ENCODE measurements around the gene GBP7.

GBP7 gene

GRCh38 chr1:89125913-89126580 is 49.8 kb downstream of the GBP7 start, which contains the start of gene GBP2:
TSS of gene GBP2 (minus strand) at chr1:89126114. CDS start at chr1:89121966, 4,148 bp downstream.
- Histone ChIP-seq H3K9ac (ENCODE audit: low read length) (no peak within 1 kb of the TSS), H3K27me3 (ENCODE audit: insufficient read depth, low read length, poor library complexity) (no peaks in the 10 kb centered on the region), H3K4me1 (ENCODE audit: control insufficient read depth, low read depth, low read length) (no peaks in the 10 kb centered on the region), H3K79me2 (ENCODE audit: control insufficient read depth, insufficient read depth, low read length) (no peaks in the 10 kb centered on the region), H3K23ac (ENCODE audit: low read length) (no peak within 1 kb of the TSS), H2BK120ac (ENCODE audit: low read depth, low read length) (peak within 1 kb of the TSS; percentile 38), H3K36me3 (ENCODE audit: control insufficient read depth, insufficient read depth, low read length) (no peaks in the 10 kb centered on the region), H3K18ac (ENCODE audit: low read length) (peak within 1 kb of the TSS; percentile 90), H4K8ac (ENCODE audit: low read depth, low read length) (peak within 1 kb of the TSS; percentile 65), H3K4me3 (ENCODE audit: low read length) (no peak within 1 kb of the TSS), H3K27ac (ENCODE audit: low read depth, low read length) (no peak within 1 kb of the TSS), H3K4me2 (ENCODE audit: low read length) (no peak within 1 kb of the TSS), H3K4ac (ENCODE audit: low read depth, low read length) (no peak within 1 kb of the TSS), H4K5ac (ENCODE audit: low read length) (no peak within 1 kb of the TSS), H3K79me1 (ENCODE audit: low read length) (no peaks in the 10 kb centered on the region), H2BK15ac (replicated peaks; ENCODE audit: low read depth) (no peak within 1 kb of the TSS), H3K56ac (ENCODE audit: low read length) (no peak within 1 kb of the TSS), H2AK5ac (ENCODE audit: low read length) (no peak within 1 kb of the TSS), H2BK5ac (ENCODE audit: low read length) (no peak within 1 kb of the TSS)
- DNase-seq, result peak; percentile 19
- WGBS (ENCODE audit: extremely low coverage, insufficient coverage, low lambda C conversion rate), result no CpG with 5 or more reads among the region's 6 CpGs

- H3K79me2 ChIP-seq (ENCODE audit: control insufficient read depth, insufficient read depth, low read length), result no peaks in the 10 kb centered on the region
- H3K4me2 ChIP-seq (ENCODE audit: low read length), result no peak overlapping the region
- no peak overlapping the region for H2AK5ac ChIP-seq (ENCODE audit: low read length)
- H3K4me1 ChIP-seq (ENCODE audit: control insufficient read depth, low read depth, low read length), result no peaks in the 10 kb centered on the region
- no peak overlapping the region for H3K23ac ChIP-seq (ENCODE audit: low read length)
- DNase-seq, result peak; percentile 7
- no peak overlapping the region for H4K5ac ChIP-seq (ENCODE audit: low read length)
- WGBS (ENCODE audit: extremely low coverage, insufficient coverage, low lambda C conversion rate), result no CpG with 5 or more reads among the region's 3 CpGs
- no peaks in the 10 kb centered on the region for H3K36me3 ChIP-seq (ENCODE audit: control insufficient read depth, insufficient read depth, low read length)
- H3K56ac ChIP-seq (ENCODE audit: low read length), result no peak overlapping the region
- no peaks in the 10 kb centered on the region for H3K27me3 ChIP-seq (ENCODE audit: insufficient read depth, low read length, poor library complexity)
- no peak overlapping the region for H2BK5ac ChIP-seq (ENCODE audit: low read length)
- no peak overlapping the region for H2BK120ac ChIP-seq (ENCODE audit: low read depth, low read length)
- peak overlapping the region; percentile 90 for H3K18ac ChIP-seq (ENCODE audit: low read length)
- H3K4me3 ChIP-seq (ENCODE audit: low read length), result no peak overlapping the region
- H2BK15ac ChIP-seq (replicated peaks; ENCODE audit: low read depth), result no peak overlapping the region
- H3K79me1 ChIP-seq (ENCODE audit: low read length), result no peaks in the 10 kb centered on the region
- H3K27ac ChIP-seq (ENCODE audit: low read depth, low read length), result no peak overlapping the region
- H3K4ac ChIP-seq (ENCODE audit: low read depth, low read length), result no peak overlapping the region
- peak overlapping the region; percentile 65 for H4K8ac ChIP-seq (ENCODE audit: low read depth, low read length)
- no peak overlapping the region for H3K9ac ChIP-seq (ENCODE audit: low read length)
These were observed 50.4 kb downstream of the GBP7 start for GRCh38 chr1:89125240-89125912.

DNA sequence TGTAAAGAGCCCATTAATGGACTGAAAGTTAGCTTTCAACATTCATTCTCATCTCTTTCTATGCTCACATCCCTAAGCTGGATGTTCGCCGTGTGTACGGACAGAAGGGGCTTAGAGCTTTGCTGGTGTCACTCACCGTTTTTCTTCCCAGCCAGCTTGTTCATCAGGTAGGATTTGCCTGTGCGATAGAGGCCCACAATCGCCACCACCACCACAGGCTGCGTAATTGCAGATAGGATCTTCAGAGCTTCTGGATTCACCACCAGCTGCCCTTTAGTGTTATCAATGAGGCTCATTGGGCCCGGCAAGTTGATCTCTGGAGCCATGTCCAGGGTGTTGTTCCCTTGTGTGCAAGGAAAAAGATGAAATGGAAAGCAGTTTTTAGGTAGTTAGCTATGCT is 54.2 kb downstream of the GBP7 start:
- Histone ChIP-seq H3K4me3 (ENCODE audit: low read length) (no peak overlapping the region), H3K9ac (ENCODE audit: low read length) (no peak overlapping the region), H3K79me2 (ENCODE audit: control insufficient read depth, insufficient read depth, low read length) (no peaks in the 10 kb centered on the region), H3K4me2 (ENCODE audit: low read length) (no peak overlapping the region), H3K4ac (ENCODE audit: low read depth, low read length) (no peak overlapping the region), H3K4me1 (ENCODE audit: control insufficient read depth, low read depth, low read length) (no peaks in the 10 kb centered on the region), H4K8ac (ENCODE audit: low read depth, low read length) (no peak overlapping the region), H3K79me1 (ENCODE audit: low read length) (no peaks in the 10 kb centered on the region), H3K27ac (ENCODE audit: low read depth, low read length) (no peak overlapping the region), H3K36me3 (ENCODE audit: control insufficient read depth, insufficient read depth, low read length) (no peaks in the 10 kb centered on the region), H2AK5ac (ENCODE audit: low read length) (no peak overlapping the region), H3K18ac (ENCODE audit: low read length) (no peak overlapping the region), H3K27me3 (ENCODE audit: insufficient read depth, low read length, poor library complexity) (no peaks in the 10 kb centered on the region), H2BK5ac (ENCODE audit: low read length) (no peak overlapping the region), H4K5ac (ENCODE audit: low read length) (no peak overlapping the region), H2BK120ac (ENCODE audit: low read depth, low read length) (no peak overlapping the region), H3K56ac (ENCODE audit: low read length) (no peak overlapping the region), H2BK15ac (replicated peaks; ENCODE audit: low read depth) (no peak overlapping the region), H3K23ac (ENCODE audit: low read length) (no peak overlapping the region)
- WGBS (ENCODE audit: extremely low coverage, insufficient coverage, low lambda C conversion rate), result no CpG with 5 or more reads among the region's 8 CpGs
- DNase-seq, result no peak

GRCh38 chr1:89114662-89115061 is 61.1 kb downstream of the GBP7 start:
- Histone ChIP-seq H3K23ac (ENCODE audit: low read length) (peak overlapping the region; percentile 76), H3K9ac (ENCODE audit: low read length) (no peak overlapping the region), H3K4me1 (ENCODE audit: control insufficient read depth, low read depth, low read length) (no peaks in the 10 kb centered on the region), H2BK120ac (ENCODE audit: low read depth, low read length) (no peak overlapping the region), H3K79me2 (ENCODE audit: control insufficient read depth, insufficient read depth, low read length) (no peaks in the 10 kb centered on the region), H2AK5ac (ENCODE audit: low read length) (no peak overlapping the region), H3K4me2 (ENCODE audit: low read length) (no peak overlapping the region), H4K8ac (ENCODE audit: low read depth, low read length) (no peak overlapping the region), H3K56ac (ENCODE audit: low read length) (no peak overlapping the region), H3K27me3 (ENCODE audit: insufficient read depth, low read length, poor library complexity) (no peaks in the 10 kb centered on the region), H3K18ac (ENCODE audit: low read length) (no peak overlapping the region), H2BK5ac (ENCODE audit: low read length) (no peak overlapping the region), H3K4me3 (ENCODE audit: low read length) (no peak overlapping the region), H4K5ac (ENCODE audit: low read length) (no peak overlapping the region), H3K27ac (ENCODE audit: low read depth, low read length) (no peak overlapping the region), H3K4ac (ENCODE audit: low read depth, low read length) (no peak overlapping the region), H3K36me3 (ENCODE audit: control insufficient read depth, insufficient read depth, low read length) (no peaks in the 10 kb centered on the region), H2BK15ac (replicated peaks; ENCODE audit: low read depth) (no peak overlapping the region), H3K79me1 (ENCODE audit: low read length) (no peaks in the 10 kb centered on the region)
- DNase-seq, result no peak
- WGBS (ENCODE audit: extremely low coverage, insufficient coverage, low lambda C conversion rate), result no CpG with 5 or more reads among the region's 2 CpGs

- no peaks in the 10 kb centered on the region for H3K79me2 ChIP-seq (ENCODE audit: control insufficient read depth, insufficient read depth, low read length)
- no peak overlapping the region for H2BK120ac ChIP-seq (ENCODE audit: low read depth, low read length)
- H3K27ac ChIP-seq (ENCODE audit: low read depth, low read length), result no peak overlapping the region
- H3K27me3 ChIP-seq (ENCODE audit: insufficient read depth, low read length, poor library complexity), result no peaks in the 10 kb centered on the region
- no peak overlapping the region for H3K18ac ChIP-seq (ENCODE audit: low read length)
- H2BK15ac ChIP-seq (replicated peaks; ENCODE audit: low read depth), result no peak overlapping the region
- WGBS (ENCODE audit: extremely low coverage, insufficient coverage, low lambda C conversion rate), result no CpG with 5 or more reads among the region's 5 CpGs
- H3K4ac ChIP-seq (ENCODE audit: low read depth, low read length), result no peak overlapping the region
- H3K4me1 ChIP-seq (ENCODE audit: control insufficient read depth, low read depth, low read length), result no peaks in the 10 kb centered on the region
- no peak overlapping the region for H3K9ac ChIP-seq (ENCODE audit: low read length)
- H3K4me2 ChIP-seq (ENCODE audit: low read length), result no peak overlapping the region
- H4K8ac ChIP-seq (ENCODE audit: low read depth, low read length), result no peak overlapping the region
- H2AK5ac ChIP-seq (ENCODE audit: low read length), result no peak overlapping the region
- no peak overlapping the region for H3K4me3 ChIP-seq (ENCODE audit: low read length)
- DNase-seq, result no peak
- H3K56ac ChIP-seq (ENCODE audit: low read length), result no peak overlapping the region
- H2BK5ac ChIP-seq (ENCODE audit: low read length), result no peak overlapping the region
- no peaks in the 10 kb centered on the region for H3K79me1 ChIP-seq (ENCODE audit: low read length)
- H3K23ac ChIP-seq (ENCODE audit: low read length), result no peak overlapping the region
- no peaks in the 10 kb centered on the region for H3K36me3 ChIP-seq (ENCODE audit: control insufficient read depth, insufficient read depth, low read length)
- H4K5ac ChIP-seq (ENCODE audit: low read length), result no peak overlapping the region
These were observed 62.8 kb downstream of the GBP7 start for GRCh38 chr1:89112871-89113613.

All from mesendoderm (in vitro differentiated cells).